ENCODE measurements around the gene KRTAP21-2.

GRCh38 chr21:30714456-30714855, 32.6 kb downstream of the KRTAP21-2 start:
- TF ChIP-seq CTCF (IDR thresholded peaks at IDR 0.05) (no peak), ZFX (IDR thresholded peaks at IDR 0.05; ENCODE audit: borderline replicate concordance) (no peak)

Measured in 22Rv1 (cell line).